Fibroblast of villous mesenchyme (primary cell): ENCODE data around the gene F12. TPM values are rescaled to one million over a fixed set of nuclear protein-coding genes. Genes with fewer than 3 reads are reported as not detected.

Experiments
- DNase-seq: peaks from one replicate; pipeline ENCODE4 v3.0.0-alpha.2; 2010; ENCODE audit warnings: low read depth
- H3K4me3 ChIP-seq: 2 replicates; pipeline ENCODE4 v1.5.1; 2011; ENCODE audit warnings: low read depth, mild to moderate bottlenecking, low read length
- total RNA-seq: library from RNA; depleted of rRNA; stranded (reverse); fragments of >200 nt; gene quantifications from 2 replicates; pipeline ENCODE4 v1.2.3, GENCODE V29; 2012
- TF ChIP-seq, protein P1 (sequence below): IDR thresholded peaks from 2 replicates; pipeline ENCODE4 v1.5.1; 2012; ENCODE audit warnings: low read depth, mild to moderate bottlenecking, low read length; ENCODE audit not compliant: insufficient read depth

F12 gene
- total RNA-seq, 1 donor: 0.43 TPM

DNA sequence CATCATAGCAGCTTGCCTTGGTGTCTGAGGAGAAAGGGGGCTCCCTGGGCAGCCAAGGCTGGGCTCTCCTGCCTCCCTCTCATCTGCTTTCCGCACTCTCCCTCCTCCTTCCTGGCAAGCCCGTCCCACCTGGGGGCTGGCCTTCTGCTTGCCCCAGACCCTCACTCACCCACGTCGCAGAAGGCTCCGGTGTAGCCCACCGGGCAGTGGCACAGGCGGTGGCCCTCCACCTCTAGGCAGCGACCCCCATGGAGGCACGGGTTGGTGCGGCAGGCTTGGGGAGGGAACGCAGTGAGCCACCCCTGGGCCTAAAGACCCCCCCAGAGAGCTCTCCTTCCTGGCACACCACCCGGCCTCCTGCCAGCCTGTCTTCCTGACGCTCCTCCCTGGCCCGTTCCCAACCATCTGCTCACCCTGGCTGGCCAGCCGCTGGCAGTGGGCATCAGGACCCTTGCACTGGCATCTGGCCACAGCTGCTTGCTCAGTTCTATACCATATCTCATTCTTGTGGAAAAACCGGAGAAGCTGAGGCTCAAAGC is 4.7 kb downstream of the F12 start:
- DNase-seq: no peak

DNA sequence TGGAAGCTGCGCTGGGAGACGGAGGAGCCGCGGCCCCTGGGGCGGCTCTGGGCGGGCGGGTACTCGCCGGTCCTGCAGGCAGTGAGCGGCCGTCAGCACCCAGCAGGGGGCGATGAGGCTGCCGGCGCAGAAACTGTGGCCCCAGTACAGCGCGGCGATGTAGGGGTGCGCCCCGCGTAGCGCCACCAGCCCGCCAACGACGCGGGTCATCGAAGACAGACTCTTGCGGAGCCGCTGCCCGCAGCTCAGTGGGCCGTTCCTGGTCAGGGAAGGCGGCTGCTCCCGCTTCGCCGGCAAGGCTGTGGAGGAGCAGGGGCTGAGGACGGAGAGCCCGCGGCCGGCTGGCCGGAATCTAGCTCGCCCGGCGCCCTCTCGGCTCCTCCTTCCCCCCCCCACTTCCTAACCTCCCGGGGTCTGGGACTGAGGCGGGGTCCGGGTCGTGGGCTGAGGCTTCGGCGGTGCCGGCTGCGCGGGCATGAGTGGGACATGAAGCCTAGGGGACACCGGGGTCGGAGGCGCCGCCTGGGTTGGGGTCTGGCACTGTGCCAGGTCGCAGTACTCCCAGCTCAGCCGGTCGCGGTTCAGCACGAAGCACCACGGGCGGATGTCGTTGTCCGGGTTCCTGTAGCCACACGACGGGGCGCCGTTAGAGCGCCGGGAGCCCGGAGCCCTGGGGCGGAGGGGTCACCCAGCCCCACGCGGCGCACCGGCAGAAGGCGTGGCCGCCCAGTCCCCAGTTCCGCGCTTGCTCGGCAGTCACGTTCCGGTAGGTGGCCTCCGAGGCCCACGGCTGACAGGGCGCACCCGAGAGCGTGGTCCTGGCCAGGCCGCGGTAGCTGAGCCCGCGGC is 5.3 kb downstream of the F12 start:
- peak; percentile 81 for DNase-seq
- peak overlapping the region; percentile 70 for H3K4me3 ChIP-seq
- TF ChIP-seq, protein P1, sequence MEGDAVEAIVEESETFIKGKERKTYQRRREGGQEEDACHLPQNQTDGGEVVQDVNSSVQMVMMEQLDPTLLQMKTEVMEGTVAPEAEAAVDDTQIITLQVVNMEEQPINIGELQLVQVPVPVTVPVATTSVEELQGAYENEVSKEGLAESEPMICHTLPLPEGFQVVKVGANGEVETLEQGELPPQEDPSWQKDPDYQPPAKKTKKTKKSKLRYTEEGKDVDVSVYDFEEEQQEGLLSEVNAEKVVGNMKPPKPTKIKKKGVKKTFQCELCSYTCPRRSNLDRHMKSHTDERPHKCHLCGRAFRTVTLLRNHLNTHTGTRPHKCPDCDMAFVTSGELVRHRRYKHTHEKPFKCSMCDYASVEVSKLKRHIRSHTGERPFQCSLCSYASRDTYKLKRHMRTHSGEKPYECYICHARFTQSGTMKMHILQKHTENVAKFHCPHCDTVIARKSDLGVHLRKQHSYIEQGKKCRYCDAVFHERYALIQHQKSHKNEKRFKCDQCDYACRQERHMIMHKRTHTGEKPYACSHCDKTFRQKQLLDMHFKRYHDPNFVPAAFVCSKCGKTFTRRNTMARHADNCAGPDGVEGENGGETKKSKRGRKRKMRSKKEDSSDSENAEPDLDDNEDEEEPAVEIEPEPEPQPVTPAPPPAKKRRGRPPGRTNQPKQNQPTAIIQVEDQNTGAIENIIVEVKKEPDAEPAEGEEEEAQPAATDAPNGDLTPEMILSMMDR: peak; percentile 71

More for the DNA sequence above, 4.7 kb downstream of the F12 start:
- TF ChIP-seq, protein P1: no peak
- H3K4me3 ChIP-seq: peak overlapping the region; percentile 70

DNA sequence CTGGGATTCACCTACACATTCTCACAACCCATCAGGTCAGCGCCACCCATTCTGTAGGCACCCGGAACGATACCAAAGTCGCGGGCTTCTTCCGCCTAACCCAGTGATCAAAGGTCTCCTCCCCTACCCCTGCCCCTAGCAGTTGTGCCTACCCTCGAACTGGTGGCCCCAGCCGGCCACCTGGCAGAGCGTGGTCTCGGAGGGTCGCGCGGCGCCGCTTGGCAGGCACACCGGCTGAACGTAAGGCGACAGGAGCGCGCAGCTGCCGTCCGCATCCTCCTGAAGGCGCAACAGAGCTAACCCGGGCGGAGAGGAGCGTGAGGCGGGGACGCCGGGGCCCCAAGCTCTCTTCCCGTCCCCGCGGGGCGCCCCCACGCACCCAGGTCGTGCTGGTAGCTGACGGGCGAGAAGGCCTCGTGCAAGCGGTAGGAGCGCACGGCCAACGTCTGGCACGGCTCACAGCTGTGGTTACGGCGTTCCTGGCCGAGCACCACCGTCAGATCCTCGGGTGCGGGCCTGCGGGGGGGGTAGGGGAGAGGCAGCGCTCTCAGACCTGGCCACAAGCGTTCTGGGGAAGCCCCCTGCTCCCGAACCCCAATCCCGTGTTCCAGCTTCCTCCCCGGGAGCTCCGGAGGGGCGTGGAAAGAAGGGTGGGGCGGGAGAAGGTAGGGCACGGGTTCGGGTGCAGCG is 6.1 kb downstream of the F12 start:
- TF ChIP-seq, protein P1: no peak
- DNase-seq: peak; percentile 29
- peak overlapping the region; percentile 70 for H3K4me3 ChIP-seq

- DNase-seq: peak; percentile 62
- peak overlapping the region; percentile 36 for H3K4me3 ChIP-seq
- TF ChIP-seq, protein P1: peak; percentile 51
These were observed 6.9 kb downstream of the F12 start for GRCh38 chr5:177402271-177403043.

DNA sequence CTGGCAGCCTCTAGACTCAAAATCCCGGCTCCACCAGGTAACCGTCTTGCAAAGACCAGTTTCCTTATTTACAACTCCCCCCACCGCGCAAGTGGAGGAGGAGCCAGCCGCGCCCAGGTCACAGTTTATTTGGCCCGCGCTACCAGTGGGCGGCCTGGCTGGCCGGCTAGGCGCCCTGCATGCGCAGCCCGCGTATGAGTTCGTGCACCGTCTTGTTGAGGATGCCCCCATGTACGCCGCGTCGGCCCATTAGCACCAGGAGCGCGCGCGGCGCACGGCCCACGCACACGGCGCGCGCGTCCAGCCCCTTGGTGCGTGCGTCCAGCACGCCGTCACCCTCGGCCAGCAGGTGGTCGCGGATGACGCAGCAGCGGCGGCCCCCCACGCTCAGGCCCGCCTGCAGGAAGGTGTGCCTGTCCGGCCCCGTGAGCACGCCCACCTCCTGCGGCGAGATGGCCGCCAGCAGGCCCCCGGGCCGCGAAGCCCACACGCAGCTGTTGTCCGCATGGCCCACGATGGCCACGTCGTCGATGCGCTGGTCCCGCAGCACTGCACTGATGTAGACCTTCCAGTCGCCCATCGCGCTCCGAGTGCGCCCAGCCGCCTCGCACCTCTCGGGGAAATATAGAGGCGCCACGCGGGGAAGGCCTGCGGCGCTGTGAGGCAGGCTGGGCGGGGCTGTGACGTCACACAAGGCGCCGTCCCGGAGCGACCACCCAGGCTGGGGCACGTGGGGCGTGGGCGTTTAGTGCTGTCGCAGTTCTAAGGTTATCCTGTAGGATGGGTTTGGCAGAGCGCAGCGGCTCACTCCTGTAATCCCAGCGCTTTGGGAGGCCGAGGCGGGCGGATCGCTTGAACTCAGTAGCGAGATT is 9.1 kb downstream of the F12 start, which contains the start of gene PFN3:
Gene PFN3, minus strand, starts transcription at position 665 of the 872 bp plus-strand sequence. Its CDS starts 85 bp downstream, at position 580.
- no peak within 1 kb of the TSS for H3K4me3 ChIP-seq
- peak; percentile 45 for DNase-seq
- TF ChIP-seq, protein P1: no peak
